ENCODE measurements around the gene TCF4. TPM values are rescaled to one million over a fixed set of nuclear protein-coding genes. Genes with fewer than 3 reads are reported as not detected.

The TCF4 gene
- total RNA-seq, 2 donors from 2014 or later = 57.7 to 66.3 TPM

DNA sequence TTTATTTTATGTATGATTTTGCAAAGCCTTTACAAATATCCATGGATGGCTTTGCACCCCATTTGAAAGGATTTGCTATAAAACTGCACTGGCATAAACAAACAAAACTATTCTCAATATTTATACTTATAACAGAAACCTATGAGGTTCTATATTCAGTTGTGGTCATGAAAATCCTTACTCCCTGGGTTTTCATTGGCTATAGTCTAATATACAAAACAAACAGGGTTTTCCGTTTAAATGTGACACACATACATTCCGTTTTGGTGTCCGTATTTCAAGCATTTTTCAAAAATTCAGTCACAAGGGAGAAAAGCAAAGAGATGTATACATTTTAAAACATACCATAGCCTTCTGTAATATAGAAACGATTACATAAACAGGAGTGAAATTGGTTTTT lies 100.0 kb downstream of the TCF4 start:
- Histone ChIP-seq H3K27me3 (no peaks in the 10 kb centered on the region), H3K4me3 (no peak overlapping the region), H3K4me1 (peaks cover 0 to 35% of the 10 kb centered on the region in 2 donors), H3K9me3 (no peaks in the 10 kb centered on the region), H3K36me3 (no peaks in the 10 kb centered on the region), H3K27ac (no peak overlapping the region)
- TF ChIP-seq, protein P1, sequence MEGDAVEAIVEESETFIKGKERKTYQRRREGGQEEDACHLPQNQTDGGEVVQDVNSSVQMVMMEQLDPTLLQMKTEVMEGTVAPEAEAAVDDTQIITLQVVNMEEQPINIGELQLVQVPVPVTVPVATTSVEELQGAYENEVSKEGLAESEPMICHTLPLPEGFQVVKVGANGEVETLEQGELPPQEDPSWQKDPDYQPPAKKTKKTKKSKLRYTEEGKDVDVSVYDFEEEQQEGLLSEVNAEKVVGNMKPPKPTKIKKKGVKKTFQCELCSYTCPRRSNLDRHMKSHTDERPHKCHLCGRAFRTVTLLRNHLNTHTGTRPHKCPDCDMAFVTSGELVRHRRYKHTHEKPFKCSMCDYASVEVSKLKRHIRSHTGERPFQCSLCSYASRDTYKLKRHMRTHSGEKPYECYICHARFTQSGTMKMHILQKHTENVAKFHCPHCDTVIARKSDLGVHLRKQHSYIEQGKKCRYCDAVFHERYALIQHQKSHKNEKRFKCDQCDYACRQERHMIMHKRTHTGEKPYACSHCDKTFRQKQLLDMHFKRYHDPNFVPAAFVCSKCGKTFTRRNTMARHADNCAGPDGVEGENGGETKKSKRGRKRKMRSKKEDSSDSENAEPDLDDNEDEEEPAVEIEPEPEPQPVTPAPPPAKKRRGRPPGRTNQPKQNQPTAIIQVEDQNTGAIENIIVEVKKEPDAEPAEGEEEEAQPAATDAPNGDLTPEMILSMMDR (IDR thresholded peaks at IDR 0.05) = no peak
- no peak for DNase-seq (ENCODE audit: low spot score)

DNA sequence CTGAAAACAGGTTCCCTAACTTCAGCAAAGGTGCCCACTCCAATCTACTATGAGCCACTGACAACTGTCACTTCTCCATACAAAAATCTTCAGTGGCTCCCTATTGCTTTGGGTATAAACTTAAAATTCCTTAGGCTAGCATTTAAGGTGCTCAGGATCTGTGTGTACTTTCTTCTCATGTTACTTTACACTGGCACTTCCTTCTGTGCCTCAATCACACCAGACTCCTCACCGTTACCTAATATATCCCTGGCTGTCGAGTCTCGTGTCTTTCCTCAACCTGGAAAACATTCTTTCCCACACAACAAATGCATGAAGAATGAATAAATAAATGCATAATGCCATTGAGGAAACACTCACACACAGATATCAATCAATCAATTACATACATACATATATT lies 101.1 kb downstream of the TCF4 start:
- TF ChIP-seq, protein P1 (IDR thresholded peaks at IDR 0.05) = no peak
- H3K4me1 ChIP-seq = peaks cover 0 to 35% of the 10 kb centered on the region in 2 donors

DNA sequence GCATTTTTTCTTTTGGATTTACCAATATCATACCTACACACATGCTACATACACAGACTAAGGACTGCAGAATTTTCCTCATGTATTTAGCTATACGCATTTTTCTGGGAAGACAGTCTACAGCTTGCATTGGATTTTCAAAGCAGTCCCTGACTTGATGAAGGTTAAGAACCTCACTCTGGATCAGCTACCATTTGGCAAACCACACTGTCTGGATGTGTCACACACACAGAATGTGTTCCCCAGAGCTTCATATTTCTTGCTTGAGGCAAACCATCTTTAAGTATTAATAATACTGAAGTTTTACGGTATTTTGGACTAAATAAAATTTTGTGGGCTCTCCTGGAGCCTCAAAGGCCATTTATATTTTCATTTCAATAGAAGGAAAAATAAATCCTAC lies 102.3 kb downstream of the TCF4 start:
- Histone ChIP-seq H3K4me3 (no peak overlapping the region), H3K36me3 (no peaks in the 10 kb centered on the region), H3K27me3 (no peaks in the 10 kb centered on the region), H3K9me3 (no peaks in the 10 kb centered on the region), H3K27ac (no peak overlapping the region), H3K4me1 (peaks cover 0 to 30% of the 10 kb centered on the region in 2 donors)
- DNase-seq (ENCODE audit: low spot score) = no peak
- TF ChIP-seq, protein P1 (IDR thresholded peaks at IDR 0.05) = no peak

More for the DNA sequence above, 101.1 kb downstream of the TCF4 start:
- DNase-seq (ENCODE audit: low spot score) = no peak
- H3K27me3 ChIP-seq = no peaks in the 10 kb centered on the region
- H3K9me3 ChIP-seq = no peaks in the 10 kb centered on the region
- H3K27ac ChIP-seq = no peak overlapping the region
- H3K36me3 ChIP-seq = no peaks in the 10 kb centered on the region
- no peak overlapping the region for H3K4me3 ChIP-seq

DNA sequence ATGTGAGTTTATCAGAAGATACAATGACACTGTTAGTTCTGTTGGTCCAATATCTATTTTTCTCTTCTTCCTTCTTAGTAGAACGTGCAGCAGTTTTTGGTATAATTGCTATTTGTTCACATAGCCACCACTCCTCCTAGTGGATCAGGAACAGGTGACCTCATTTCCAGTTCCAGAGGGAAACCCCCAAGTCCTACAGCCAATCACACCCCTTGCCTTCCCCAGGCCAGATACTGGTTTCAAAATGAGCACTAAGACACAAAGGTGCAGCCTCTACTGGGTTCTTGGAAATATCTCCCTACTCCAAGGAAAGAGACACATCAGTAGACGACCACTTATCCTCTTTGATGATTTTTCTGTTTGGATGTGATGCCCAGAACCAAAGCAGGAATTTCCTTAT lies 103.2 kb downstream of the TCF4 start:
- Histone ChIP-seq H3K4me1 (peaks cover 0 to 30% of the 10 kb centered on the region in 2 donors), H3K9me3 (no peaks in the 10 kb centered on the region), H3K36me3 (no peaks in the 10 kb centered on the region), H3K4me3 (no peak overlapping the region), H3K27ac (no peak overlapping the region), H3K27me3 (no peaks in the 10 kb centered on the region)
- no peak for DNase-seq (ENCODE audit: low spot score)
- TF ChIP-seq, protein P1 (IDR thresholded peaks at IDR 0.05) = no peak

DNA sequence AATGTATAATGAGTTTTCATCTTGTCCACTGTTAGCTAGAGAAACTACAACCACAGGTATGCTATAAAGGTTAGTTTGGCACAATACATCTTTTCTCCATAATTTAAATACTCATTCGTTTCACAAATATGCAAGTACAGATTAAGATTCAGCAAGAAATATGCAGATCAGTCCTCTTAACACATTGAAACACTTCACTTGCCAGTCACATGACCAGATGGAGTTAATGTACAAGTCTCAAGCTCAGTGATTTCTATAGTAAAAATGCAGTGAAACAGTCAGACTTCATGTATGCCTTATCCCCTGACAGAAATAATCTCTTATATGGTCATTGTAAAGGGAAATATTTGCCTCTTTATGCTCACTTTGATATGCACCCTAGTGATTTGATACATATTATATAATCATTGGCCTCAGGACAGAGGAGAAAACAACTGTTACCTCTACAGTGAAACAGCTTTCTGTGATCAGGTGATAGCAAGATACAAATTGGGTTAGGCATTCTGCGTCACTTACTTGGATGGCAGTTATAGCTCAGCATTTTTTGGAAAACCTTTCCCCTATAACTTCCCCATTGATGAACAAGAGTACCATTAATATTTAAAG lies 104.6 kb downstream of the TCF4 start:
- Histone ChIP-seq H3K9me3 (no peaks in the 10 kb centered on the region), H3K27ac (no peak overlapping the region), H3K4me3 (no peak overlapping the region), H3K36me3 (no peaks in the 10 kb centered on the region), H3K4me1 (peaks cover 0 to 29% of the 10 kb centered on the region in 2 donors), H3K27me3 (no peaks in the 10 kb centered on the region)
- TF ChIP-seq, protein P1 (IDR thresholded peaks at IDR 0.05) = no peak
- no peak for DNase-seq (ENCODE audit: low spot score)

All from right atrium auricular region (tissue), 2 donors.